RWPE1 (cell line): ENCODE measurements around the gene TCERG1L.

Experiments used
- CTCF ChIA-PET: fragments of 350-600 bp; sonication (Branson Sonifier 250); formaldehyde crosslinking; extraction: SDS; loops from one replicate; lab custom pipeline; 2021; lab: Yijun Ruan, JAX
- POLR2A ChIA-PET: fragments of 400-600 bp; formaldehyde crosslinking; extraction: SDS; loops from one replicate; lab custom pipeline; 2020; ENCODE audit warnings: antibody characterized with exemption; ENCODE audit not compliant: low non-redundant PET; lab: Yijun Ruan, JAX
- DNase-seq: peaks from one replicate; pipeline ENCODE4 v3.0.0; 2012; ENCODE audit warnings: low spot score
- H3K27ac ChIP-seq: fragments of 450-650 bp; 2 replicates; pipeline ENCODE4 v1.5.1; 2017
- TF ChIP-seq, protein P1 (sequence below): fragments of 450-650 bp; conservative IDR thresholded peaks from 2 replicates; pipeline ENCODE4 v1.5.1; 2017; ENCODE audit warnings: low read depth, mild to moderate bottlenecking

TCERG1L gene

GRCh38 chr10:131277278-131277677, 34.2 kb downstream of the TCERG1L start:
- POLR2A ChIA-PET: no interaction called here
- CTCF ChIA-PET: no interaction called here
- TF ChIP-seq, protein P1, sequence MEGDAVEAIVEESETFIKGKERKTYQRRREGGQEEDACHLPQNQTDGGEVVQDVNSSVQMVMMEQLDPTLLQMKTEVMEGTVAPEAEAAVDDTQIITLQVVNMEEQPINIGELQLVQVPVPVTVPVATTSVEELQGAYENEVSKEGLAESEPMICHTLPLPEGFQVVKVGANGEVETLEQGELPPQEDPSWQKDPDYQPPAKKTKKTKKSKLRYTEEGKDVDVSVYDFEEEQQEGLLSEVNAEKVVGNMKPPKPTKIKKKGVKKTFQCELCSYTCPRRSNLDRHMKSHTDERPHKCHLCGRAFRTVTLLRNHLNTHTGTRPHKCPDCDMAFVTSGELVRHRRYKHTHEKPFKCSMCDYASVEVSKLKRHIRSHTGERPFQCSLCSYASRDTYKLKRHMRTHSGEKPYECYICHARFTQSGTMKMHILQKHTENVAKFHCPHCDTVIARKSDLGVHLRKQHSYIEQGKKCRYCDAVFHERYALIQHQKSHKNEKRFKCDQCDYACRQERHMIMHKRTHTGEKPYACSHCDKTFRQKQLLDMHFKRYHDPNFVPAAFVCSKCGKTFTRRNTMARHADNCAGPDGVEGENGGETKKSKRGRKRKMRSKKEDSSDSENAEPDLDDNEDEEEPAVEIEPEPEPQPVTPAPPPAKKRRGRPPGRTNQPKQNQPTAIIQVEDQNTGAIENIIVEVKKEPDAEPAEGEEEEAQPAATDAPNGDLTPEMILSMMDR: no peak
- H3K27ac ChIP-seq: no peak overlapping the region
- DNase-seq: no peak

DNA sequence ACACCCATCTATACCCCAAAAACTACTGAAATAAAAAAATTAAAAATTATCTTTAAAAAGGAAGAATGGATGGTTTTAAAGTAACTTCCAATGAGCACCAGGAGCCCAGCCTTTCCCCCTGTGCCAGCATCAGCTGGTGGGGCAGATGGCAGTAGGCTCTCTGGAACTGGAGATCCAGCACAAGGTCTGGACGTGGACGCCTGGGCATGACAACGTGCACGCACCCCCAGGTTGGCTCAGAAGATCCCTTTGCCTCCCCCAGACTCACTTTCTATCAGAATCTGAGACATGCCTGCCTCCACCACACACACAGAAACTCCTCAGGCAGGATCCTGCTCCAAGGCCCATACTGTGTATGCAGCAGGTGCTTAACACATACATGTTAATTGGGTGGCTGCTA, 35.8 kb downstream of the TCERG1L start:
- no peak for DNase-seq
- H3K27ac ChIP-seq: no peak overlapping the region
- ChIA-PET POLR2A (no interaction called here), CTCF (interaction anchor here (0.7 kb wide), 1 partner anchor 225 kb away, joined by 3 read pairs; no protein-coding TSS in a partner anchor)
- TF ChIP-seq, protein P1: no peak

GRCh38 chr10:131274883-131275282, 36.6 kb downstream of the TCERG1L start:
- CTCF ChIA-PET: interaction anchor here (0.7 kb wide), 1 partner anchor 226 kb away, joined by 3 read pairs; no protein-coding TSS in a partner anchor
- no peak overlapping the region for H3K27ac ChIP-seq
- TF ChIP-seq, protein P1: no peak
- DNase-seq: no peak
- POLR2A ChIA-PET: no interaction called here

GRCh38 chr10:131274133-131274880, 37.2 kb downstream of the TCERG1L start:
- ChIA-PET POLR2A (no interaction called here), CTCF (interaction anchor here (0.7 kb wide), 1 partner anchor 251 kb away, joined by 3 read pairs; no protein-coding TSS in a partner anchor)
- no peak for DNase-seq
- TF ChIP-seq, protein P1: no peak
- no peak overlapping the region for H3K27ac ChIP-seq

DNA sequence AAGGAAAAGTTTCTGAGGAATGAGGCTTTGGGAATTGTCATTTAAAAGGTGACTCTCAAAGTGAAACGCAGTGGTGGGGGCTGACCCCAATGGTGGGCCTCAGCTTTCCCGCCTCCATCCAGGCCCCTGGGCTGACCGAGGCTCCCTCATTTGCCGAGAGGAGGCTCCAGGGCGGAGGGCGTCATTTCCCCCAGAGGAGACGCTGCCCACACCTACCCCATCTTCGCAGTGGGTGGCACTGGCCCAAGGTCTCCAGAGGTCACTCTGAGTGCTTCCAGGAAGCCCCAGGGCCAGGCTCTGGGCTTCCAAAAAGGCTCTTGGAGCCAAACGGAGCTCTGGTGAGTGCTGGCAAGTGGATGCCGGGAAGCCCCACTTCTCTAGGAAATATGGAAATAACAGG, 38.0 kb downstream of the TCERG1L start:
- no peak overlapping the region for H3K27ac ChIP-seq
- DNase-seq: no peak
- TF ChIP-seq, protein P1: no peak
- ChIA-PET CTCF (interaction anchor here (0.7 kb wide), 1 partner anchor 250 kb away, joined by 3 read pairs; no protein-coding TSS in a partner anchor), POLR2A (no interaction called here)

- no peak overlapping the region for H3K27ac ChIP-seq
- DNase-seq: no peak
- CTCF ChIA-PET: no interaction called here
Measured at GRCh38 chr10:131272897-131273451, 38.5 kb downstream of the TCERG1L start.

More at GRCh38 chr10:131272897-131273451, 38.5 kb downstream of the TCERG1L start:
- TF ChIP-seq, protein P1: no peak
- POLR2A ChIA-PET: no interaction called here
